ENCODE results near the gene SDK1.

The SDK1 gene

GRCh38 chr7:4237296-4238235 lies 936.5 kb downstream of the SDK1 start:
- H3K9me3 ChIP-seq (ENCODE audit: severe bottlenecking), result no peaks in the 10 kb centered on the region
- DNase-seq (ENCODE audit: low spot score) (no peak), ATAC-seq (ENCODE audit: low read depth) (no peak)
- TF ChIP-seq CTCF (IDR thresholded peaks at IDR 0.05; ENCODE audit: poor library complexity, severe bottlenecking), result no peak
- H3K36me3 ChIP-seq (ENCODE audit: low read depth), result no peaks in the 10 kb centered on the region
- H3K4me3 ChIP-seq (ENCODE audit: severe bottlenecking), result no peak overlapping the region
- no peak overlapping the region for H3K27ac ChIP-seq (ENCODE audit: poor library complexity, severe bottlenecking)
- H3K27me3 ChIP-seq (ENCODE audit: insufficient read depth, poor library complexity, severe bottlenecking), result no peaks in the 10 kb centered on the region
- H3K4me1 ChIP-seq (ENCODE audit: insufficient read depth, poor library complexity, severe bottlenecking), result no peaks in the 10 kb centered on the region

- ATAC-seq (ENCODE audit: low read depth) (no peak), DNase-seq (ENCODE audit: low spot score) (no peak)
- no peaks in the 10 kb centered on the region for H3K4me1 ChIP-seq (ENCODE audit: insufficient read depth, poor library complexity, severe bottlenecking)
- no peak for TF ChIP-seq CTCF (IDR thresholded peaks at IDR 0.05; ENCODE audit: poor library complexity, severe bottlenecking)
- no peaks in the 10 kb centered on the region for H3K9me3 ChIP-seq (ENCODE audit: severe bottlenecking)
- no peaks in the 10 kb centered on the region for H3K27me3 ChIP-seq (ENCODE audit: insufficient read depth, poor library complexity, severe bottlenecking)
- no peak overlapping the region for H3K4me3 ChIP-seq (ENCODE audit: severe bottlenecking)
- no peaks in the 10 kb centered on the region for H3K36me3 ChIP-seq (ENCODE audit: low read depth)
- no peak overlapping the region for H3K27ac ChIP-seq (ENCODE audit: poor library complexity, severe bottlenecking)
Measured at GRCh38 chr7:4238861-4239260, 937.8 kb downstream of the SDK1 start.

- Histone ChIP-seq H3K4me3 (ENCODE audit: severe bottlenecking) (no peak overlapping the region), H3K36me3 (ENCODE audit: low read depth) (no peaks in the 10 kb centered on the region), H3K27ac (ENCODE audit: poor library complexity, severe bottlenecking) (no peak overlapping the region), H3K27me3 (ENCODE audit: insufficient read depth, poor library complexity, severe bottlenecking) (no peaks in the 10 kb centered on the region), H3K9me3 (ENCODE audit: severe bottlenecking) (no peaks in the 10 kb centered on the region), H3K4me1 (ENCODE audit: insufficient read depth, poor library complexity, severe bottlenecking) (no peaks in the 10 kb centered on the region)
- ATAC-seq (ENCODE audit: low read depth), result no peak
- no peak for TF ChIP-seq CTCF (IDR thresholded peaks at IDR 0.05; ENCODE audit: poor library complexity, severe bottlenecking)
- DNase-seq (ENCODE audit: low spot score), result no peak
Measured at GRCh38 chr7:4240042-4240441, 939.0 kb downstream of the SDK1 start.

- Histone ChIP-seq H3K4me1 (ENCODE audit: insufficient read depth, poor library complexity, severe bottlenecking) (no peaks in the 10 kb centered on the region), H3K9me3 (ENCODE audit: severe bottlenecking) (no peaks in the 10 kb centered on the region), H3K27me3 (ENCODE audit: insufficient read depth, poor library complexity, severe bottlenecking) (no peaks in the 10 kb centered on the region), H3K27ac (ENCODE audit: poor library complexity, severe bottlenecking) (no peak overlapping the region), H3K4me3 (ENCODE audit: severe bottlenecking) (no peak overlapping the region), H3K36me3 (ENCODE audit: low read depth) (no peaks in the 10 kb centered on the region)
- ATAC-seq (ENCODE audit: low read depth) (no peak), DNase-seq (ENCODE audit: low spot score) (no peak)
- TF ChIP-seq CTCF (IDR thresholded peaks at IDR 0.05; ENCODE audit: poor library complexity, severe bottlenecking), result no peak
Measured at GRCh38 chr7:4240520-4241303, 939.7 kb downstream of the SDK1 start.

Measured in RWPE2 (cell line).